ENCODE results near the gene MSMB.
"Not testable (repeated sequence)": the region's sequence is repeated elsewhere in the genome, so short reads cannot be mapped to it uniquely, and the experiment has no call there.

MSMB gene

GRCh38 chr10:46062723-46063428 lies 16.8 kb upstream of the MSMB start:
- DNase-seq = no peak
- Mint-ChIP-seq H3K4me3 (no peak overlapping the region), H3K4me1 (peaks cover 7% of the 10 kb centered on the region), H3K27ac (no peak overlapping the region), H3K36me3 (ENCODE audit: low read depth) (no peaks in the 10 kb centered on the region), H3K9me3 (no peaks in the 10 kb centered on the region), H3K27me3 (ENCODE audit: low read depth, poor library complexity) (no peaks in the 10 kb centered on the region)
- TF ChIP-seq CTCF (IDR thresholded peaks at IDR 0.05) = no peak

GRCh38 chr10:46060706-46061105 lies 14.6 kb upstream of the MSMB start:
- Mint-ChIP-seq H3K4me1 (peaks cover 7% of the 10 kb centered on the region), H3K36me3 (ENCODE audit: low read depth) (no peaks in the 10 kb centered on the region), H3K27ac (no peak overlapping the region), H3K4me3 (no peak overlapping the region), H3K27me3 (ENCODE audit: low read depth, poor library complexity) (peaks cover 3% of the 10 kb centered on the region), H3K9me3 (peaks cover 16% of the 10 kb centered on the region)
- TF ChIP-seq CTCF (IDR thresholded peaks at IDR 0.05) = no peak
- no peak for DNase-seq

GRCh38 chr10:46057927-46058326 lies 11.9 kb upstream of the MSMB start:
- not testable (repeated sequence) for H3K27me3 Mint-ChIP-seq (ENCODE audit: low read depth, poor library complexity); DNase-seq; H3K36me3 Mint-ChIP-seq (ENCODE audit: low read depth); H3K27ac Mint-ChIP-seq; H3K4me3 Mint-ChIP-seq
- Mint-ChIP-seq H3K4me1 (peaks cover 20% of the 10 kb centered on the region), H3K9me3 (peaks cover 16% of the 10 kb centered on the region)

GRCh38 chr10:46057038-46057437 lies 11.0 kb upstream of the MSMB start:
- H3K27me3 Mint-ChIP-seq (ENCODE audit: low read depth, poor library complexity) = peaks cover 3% of the 10 kb centered on the region
- H3K4me1 Mint-ChIP-seq = peaks cover 24% of the 10 kb centered on the region
- H3K36me3 Mint-ChIP-seq (ENCODE audit: low read depth) = no peaks in the 10 kb centered on the region

GRCh38 chr10:46055771-46056170 lies 9.7 kb upstream of the MSMB start:
- H3K36me3 Mint-ChIP-seq (ENCODE audit: low read depth) = no peaks in the 10 kb centered on the region
- no peak overlapping the region for H3K27ac Mint-ChIP-seq
- DNase-seq = no peak
- TF ChIP-seq CTCF (IDR thresholded peaks at IDR 0.05) = no peak
- peaks cover 16% of the 10 kb centered on the region for H3K9me3 Mint-ChIP-seq
- no peak overlapping the region for H3K4me3 Mint-ChIP-seq
- H3K27me3 Mint-ChIP-seq (ENCODE audit: low read depth, poor library complexity) = peaks cover 3% of the 10 kb centered on the region
- H3K4me1 Mint-ChIP-seq = peaks cover 22% of the 10 kb centered on the region

More at GRCh38 chr10:46057038-46057437, 11.0 kb upstream of the MSMB start:
- Mint-ChIP-seq H3K9me3 (peaks cover 16% of the 10 kb centered on the region), H3K27ac (no peak overlapping the region), H3K4me3 (no peak overlapping the region)
- no peak for DNase-seq
- no peak for TF ChIP-seq CTCF (IDR thresholded peaks at IDR 0.05)

- Mint-ChIP-seq H3K4me3 (no peak overlapping the region), H3K4me1 (peaks cover 20% of the 10 kb centered on the region), H3K36me3 (ENCODE audit: low read depth) (no peaks in the 10 kb centered on the region), H3K27me3 (ENCODE audit: low read depth, poor library complexity) (peaks cover 3% of the 10 kb centered on the region), H3K9me3 (peaks cover 16% of the 10 kb centered on the region), H3K27ac (no peak overlapping the region)
- no peak for TF ChIP-seq CTCF (IDR thresholded peaks at IDR 0.05)
- DNase-seq = no peak
Measured at GRCh38 chr10:46053534-46054434, 7.7 kb upstream of the MSMB start.
